HEK293 (cell line): ENCODE measurements around the gene GNS.

Experiments used
- GFI1B ChIP-seq: fragments of 450-650 bp; formaldehyde crosslinking; IDR thresholded peaks from 2 replicates; pipeline ENCODE4 v1.5.1; 2016; ENCODE audit warnings: missing biosample characterization, missing genetic modification characterization
- HOXC10 ChIP-seq: sonication (generic); formaldehyde crosslinking; IDR thresholded peaks from 2 replicates; pipeline ENCODE4 v1.8.1; 2023; ENCODE audit warnings: mild to moderate bottlenecking, missing genetic modification reagents
- SP2 ChIP-seq: fragments of 450-650 bp; formaldehyde crosslinking; IDR thresholded peaks from 2 replicates; pipeline ENCODE4 v1.5.1; 2016; ENCODE audit warnings: missing biosample characterization, missing genetic modification characterization
- ZBTB20 ChIP-seq: fragments of 450-650 bp; formaldehyde crosslinking; IDR thresholded peaks from 2 replicates; pipeline ENCODE4 v1.5.1; 2016; ENCODE audit warnings: missing biosample characterization, missing genetic modification characterization
- ZFP37 ChIP-seq: fragments of 450-650 bp; formaldehyde crosslinking; IDR thresholded peaks from 2 replicates; pipeline ENCODE4 v1.5.1; 2016; ENCODE audit warnings: missing biosample characterization, missing genetic modification characterization
- ZNF112 ChIP-seq: fragments of 450-650 bp; formaldehyde crosslinking; IDR thresholded peaks from 2 replicates; pipeline ENCODE4 v1.5.0; 2017; ENCODE audit warnings: missing biosample characterization, missing genetic modification characterization
- ZNF114 ChIP-seq: fragments of 450-650 bp; formaldehyde crosslinking; IDR thresholded peaks from 2 replicates; pipeline ENCODE4 v1.5.0; 2017; ENCODE audit warnings: missing biosample characterization, missing genetic modification characterization
- ZNF121 ChIP-seq: fragments of 450-650 bp; formaldehyde crosslinking; IDR thresholded peaks from 2 replicates; pipeline ENCODE4 v1.5.1; 2016; ENCODE audit warnings: missing biosample characterization, missing genetic modification characterization
- ZNF175 ChIP-seq: fragments of 450-650 bp; formaldehyde crosslinking; IDR thresholded peaks from 2 replicates; pipeline ENCODE4 v1.5.1; 2016; ENCODE audit warnings: missing biosample characterization, missing genetic modification characterization
- ZNF214 ChIP-seq: fragments of 450-650 bp; formaldehyde crosslinking; IDR thresholded peaks from 2 replicates; pipeline ENCODE4 v1.5.1; 2017; ENCODE audit warnings: missing biosample characterization, mild to moderate bottlenecking, missing genetic modification characterization, borderline replicate concordance
- ZNF274 ChIP-seq, 2 experiments: fragments of 200-500 bp in 1 of 2; fragments of 450-650 bp in 1 of 2; sonication (Bioruptor generic) in 1 of 2; formaldehyde crosslinking in 1 of 2; IDR thresholded peaks; 2 replicates each; pipeline versions ENCODE4 v1.5.1 to v1.6.1; 2014 to 2016; ENCODE audit warnings: borderline replicate concordance in 1 of 2, inconsistent platforms in 1 of 2, low read length in 1 of 2, missing biosample characterization in 1 of 2, missing genetic modification characterization in 1 of 2
- ZNF354C ChIP-seq: fragments of 450-650 bp; formaldehyde crosslinking; IDR thresholded peaks from 2 replicates; pipeline ENCODE4 v1.5.1; 2016; ENCODE audit warnings: missing biosample characterization, missing genetic modification characterization, low read depth, borderline replicate concordance
- ZNF37A ChIP-seq: fragments of 450-650 bp; IDR thresholded peaks from 2 replicates; pipeline ENCODE4 v1.5.1; 2018; ENCODE audit warnings: missing biosample characterization, missing genetic modification characterization
- ZNF510 ChIP-seq: fragments of 450-650 bp; formaldehyde crosslinking; IDR thresholded peaks from 2 replicates; pipeline ENCODE4 v1.5.1; 2018; ENCODE audit warnings: mild to moderate bottlenecking, missing genetic modification characterization, missing biosample characterization; ENCODE audit not compliant: insufficient replicate concordance
- ZNF621 ChIP-seq: fragments of 450-650 bp; formaldehyde crosslinking; IDR thresholded peaks from 2 replicates; pipeline ENCODE4 v1.5.1; 2017; ENCODE audit warnings: missing biosample characterization, missing genetic modification characterization
- ZSCAN16 ChIP-seq: fragments of 450-650 bp; formaldehyde crosslinking; IDR thresholded peaks from 2 replicates; pipeline ENCODE4 v1.5.1; 2016; ENCODE audit warnings: missing biosample characterization, missing genetic modification characterization
- ZSCAN23 ChIP-seq: fragments of 450-650 bp; formaldehyde crosslinking; IDR thresholded peaks from 2 replicates; pipeline ENCODE4 v1.5.1; 2016; ENCODE audit warnings: missing biosample characterization, missing genetic modification characterization
- TF ChIP-seq, protein P1 (sequence below): fragments of 450-650 bp; formaldehyde crosslinking; conservative IDR thresholded peaks from 2 replicates; pipeline ENCODE4 v1.5.1; 2016; ENCODE audit warnings: low read depth, missing biosample characterization, missing genetic modification characterization
- TF ChIP-seq, protein P2 (sequence below): fragments of 450-650 bp; formaldehyde crosslinking; IDR thresholded peaks from 2 replicates; pipeline ENCODE4 v1.5.1; 2016; ENCODE audit warnings: missing biosample characterization, missing genetic modification characterization
- TF ChIP-seq, protein P3 (sequence below): fragments of 450-650 bp; formaldehyde crosslinking; IDR thresholded peaks from 2 replicates; pipeline ENCODE4 v1.5.1; 2016; ENCODE audit warnings: missing biosample characterization, missing genetic modification characterization
- TF ChIP-seq, protein P4 (sequence below): fragments of 450-650 bp; formaldehyde crosslinking; IDR thresholded peaks from 2 replicates; pipeline ENCODE4 v1.5.1; 2016; ENCODE audit warnings: missing biosample characterization, missing genetic modification characterization
- TF ChIP-seq, protein P5 (sequence below): fragments of 450-650 bp; formaldehyde crosslinking; IDR thresholded peaks from 2 replicates; pipeline ENCODE4 v1.5.0; 2017; ENCODE audit warnings: missing biosample characterization, missing genetic modification characterization, borderline replicate concordance
- TF ChIP-seq, protein P6 (sequence below): fragments of 450-650 bp; IDR thresholded peaks from 2 replicates; pipeline ENCODE4 v1.5.1; 2018; ENCODE audit warnings: missing biosample characterization, missing genetic modification characterization

The GNS gene

DNA sequence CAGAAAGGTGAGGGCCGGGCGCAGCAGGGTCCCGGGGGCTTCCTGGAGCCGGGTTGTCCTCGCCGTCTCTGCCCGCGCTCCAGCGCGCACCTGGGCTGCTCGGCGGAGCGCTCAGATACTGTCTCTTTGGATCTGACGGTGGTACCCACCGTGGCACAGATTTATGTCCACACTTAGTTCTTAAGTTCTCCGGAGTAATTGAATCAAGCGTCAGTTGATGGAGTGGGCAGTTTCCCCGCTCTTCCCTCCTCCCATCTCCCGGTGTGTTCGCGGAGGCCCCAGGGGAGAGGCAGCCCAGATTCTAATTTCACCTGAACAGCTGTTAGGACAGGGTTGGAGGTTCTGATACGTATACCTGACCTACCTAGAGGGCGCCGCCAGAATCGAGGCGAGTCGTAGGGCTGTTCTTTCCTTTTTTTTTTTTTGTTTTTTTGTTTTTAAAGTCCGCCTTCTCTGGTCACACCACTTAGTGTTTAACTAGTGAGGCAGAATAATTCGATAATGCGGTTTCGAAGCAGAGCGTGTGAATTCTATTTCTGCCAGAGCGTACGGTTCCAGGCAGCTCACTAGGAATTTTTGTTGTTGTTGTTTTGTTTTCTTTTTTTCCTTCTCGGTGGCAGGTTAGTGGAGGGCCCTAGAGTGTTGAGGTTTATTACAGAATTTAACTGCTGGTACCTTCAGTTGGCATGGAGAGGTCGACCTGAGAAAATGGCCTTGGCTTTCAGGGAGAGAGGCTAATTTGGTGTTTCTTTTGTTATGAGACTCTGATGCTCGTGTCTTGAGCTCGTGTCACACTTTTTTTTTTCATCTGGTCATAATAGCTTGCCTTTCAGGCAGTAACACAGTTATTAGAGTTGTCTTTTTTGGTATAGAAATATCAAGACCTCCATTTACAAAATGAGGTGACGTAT, 22.3 kb upstream of the GNS start (continued):
- no peak for TF ChIP-seq ZNF114
- TF ChIP-seq ZNF112 (tag by site-specific recombination) = no peak
- no peak for TF ChIP-seq ZNF37A
- peak; percentile 26; the same call in 1 of the 2 replicates for TF ChIP-seq SP2
- TF ChIP-seq ZFP37 (tag by site-specific recombination) = no peak
- TF ChIP-seq ZSCAN16 = no peak
- no peak for TF ChIP-seq ZNF121 (tag by site-specific recombination)
- TF ChIP-seq ZBTB20 (tag by site-specific recombination) = peak; percentile 62
- TF ChIP-seq ZNF510 (tag by site-specific recombination) = no peak
- TF ChIP-seq ZNF274 (IDR thresholded peaks at IDR 0.05; ENCODE audit: low read length) = no peak
- TF ChIP-seq ZNF274 (tag by site-specific recombination; IDR thresholded peaks at IDR 0.05; ENCODE audit: borderline replicate concordance) = no peak
- no peak for TF ChIP-seq ZNF214
- TF ChIP-seq, protein P1, sequence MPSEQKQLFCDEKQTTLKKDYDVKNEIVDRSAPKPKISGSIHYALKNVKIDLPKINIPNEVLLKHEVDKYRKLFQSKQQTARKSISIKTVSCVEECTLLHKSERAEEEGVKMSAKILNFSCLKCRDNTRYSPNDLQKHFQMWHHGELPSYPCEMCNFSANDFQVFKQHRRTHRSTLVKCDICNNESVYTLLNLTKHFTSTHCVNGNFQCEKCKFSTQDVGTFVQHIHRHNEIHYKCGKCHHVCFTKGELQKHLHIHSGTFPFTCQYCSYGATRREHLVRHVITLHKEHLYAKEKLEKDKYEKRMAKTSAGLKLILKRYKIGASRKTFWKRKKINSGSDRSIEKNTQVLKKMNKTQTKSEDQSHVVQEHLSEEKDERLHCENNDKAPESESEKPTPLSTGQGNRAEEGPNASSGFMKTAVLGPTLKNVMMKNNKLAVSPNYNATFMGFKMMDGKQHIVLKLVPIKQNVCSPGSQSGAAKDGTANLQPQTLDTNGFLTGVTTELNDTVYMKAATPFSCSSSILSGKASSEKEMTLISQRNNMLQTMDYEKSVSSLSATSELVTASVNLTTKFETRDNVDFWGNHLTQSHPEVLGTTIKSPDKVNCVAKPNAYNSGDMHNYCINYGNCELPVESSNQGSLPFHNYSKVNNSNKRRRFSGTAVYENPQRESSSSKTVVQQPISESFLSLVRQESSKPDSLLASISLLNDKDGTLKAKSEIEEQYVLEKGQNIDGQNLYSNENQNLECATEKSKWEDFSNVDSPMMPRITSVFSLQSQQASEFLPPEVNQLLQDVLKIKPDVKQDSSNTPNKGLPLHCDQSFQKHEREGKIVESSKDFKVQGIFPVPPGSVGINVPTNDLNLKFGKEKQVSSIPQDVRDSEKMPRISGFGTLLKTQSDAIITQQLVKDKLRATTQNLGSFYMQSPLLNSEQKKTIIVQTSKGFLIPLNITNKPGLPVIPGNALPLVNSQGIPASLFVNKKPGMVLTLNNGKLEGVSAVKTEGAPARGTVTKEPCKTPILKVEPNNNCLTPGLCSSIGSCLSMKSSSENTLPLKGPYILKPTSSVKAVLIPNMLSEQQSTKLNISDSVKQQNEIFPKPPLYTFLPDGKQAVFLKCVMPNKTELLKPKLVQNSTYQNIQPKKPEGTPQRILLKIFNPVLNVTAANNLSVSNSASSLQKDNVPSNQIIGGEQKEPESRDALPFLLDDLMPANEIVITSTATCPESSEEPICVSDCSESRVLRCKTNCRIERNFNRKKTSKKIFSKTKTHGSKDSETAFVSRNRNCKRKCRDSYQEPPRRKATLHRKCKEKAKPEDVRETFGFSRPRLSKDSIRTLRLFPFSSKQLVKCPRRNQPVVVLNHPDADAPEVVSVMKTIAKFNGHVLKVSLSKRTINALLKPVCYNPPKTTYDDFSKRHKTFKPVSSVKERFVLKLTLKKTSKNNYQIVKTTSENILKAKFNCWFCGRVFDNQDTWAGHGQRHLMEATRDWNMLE (tag by site-specific recombination) = no peak
- TF ChIP-seq ZNF175 (tag by site-specific recombination) = no peak
- peak; percentile 33; the same call in 1 of the 2 replicates for TF ChIP-seq GFI1B (tag by site-specific recombination)
- TF ChIP-seq HOXC10 (CRISPR knock-in tag) = no peak
- TF ChIP-seq, protein P2, sequence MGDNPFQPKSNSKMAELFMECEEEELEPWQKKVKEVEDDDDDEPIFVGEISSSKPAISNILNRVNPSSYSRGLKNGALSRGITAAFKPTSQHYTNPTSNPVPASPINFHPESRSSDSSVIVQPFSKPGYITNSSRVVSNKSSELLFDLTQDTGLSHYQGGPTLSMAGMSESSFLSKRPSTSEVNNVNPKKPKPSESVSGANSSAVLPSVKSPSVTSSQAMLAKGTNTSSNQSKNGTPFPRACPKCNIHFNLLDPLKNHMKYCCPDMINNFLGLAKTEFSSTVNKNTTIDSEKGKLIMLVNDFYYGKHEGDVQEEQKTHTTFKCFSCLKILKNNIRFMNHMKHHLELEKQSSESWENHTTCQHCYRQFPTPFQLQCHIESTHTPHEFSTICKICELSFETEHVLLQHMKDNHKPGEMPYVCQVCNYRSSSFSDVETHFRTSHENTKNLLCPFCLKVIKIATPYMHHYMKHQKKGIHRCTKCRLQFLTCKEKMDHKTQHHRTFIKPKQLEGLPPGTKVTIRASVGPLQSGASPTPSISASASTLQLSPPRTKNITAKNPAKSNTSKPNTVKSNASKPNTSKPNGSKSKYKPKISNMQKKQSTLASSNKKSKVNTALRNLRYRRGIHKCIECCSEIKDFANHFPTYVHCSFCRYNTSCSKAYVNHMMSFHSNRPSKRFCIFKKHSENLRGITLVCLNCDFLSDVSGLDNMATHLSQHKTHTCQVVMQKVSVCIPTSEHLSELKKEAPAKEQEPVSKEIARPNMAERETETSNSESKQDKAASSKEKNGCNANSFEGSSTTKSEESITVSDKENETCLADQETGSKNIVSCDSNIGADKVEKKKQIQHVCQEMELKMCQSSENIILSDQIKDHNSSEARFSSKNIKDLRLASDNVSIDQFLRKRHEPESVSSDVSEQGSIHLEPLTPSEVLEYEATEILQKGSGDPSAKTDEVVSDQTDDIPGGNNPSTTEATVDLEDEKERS (tag by site-specific recombination) = no peak
- no peak for TF ChIP-seq ZNF354C
- TF ChIP-seq, protein P3, sequence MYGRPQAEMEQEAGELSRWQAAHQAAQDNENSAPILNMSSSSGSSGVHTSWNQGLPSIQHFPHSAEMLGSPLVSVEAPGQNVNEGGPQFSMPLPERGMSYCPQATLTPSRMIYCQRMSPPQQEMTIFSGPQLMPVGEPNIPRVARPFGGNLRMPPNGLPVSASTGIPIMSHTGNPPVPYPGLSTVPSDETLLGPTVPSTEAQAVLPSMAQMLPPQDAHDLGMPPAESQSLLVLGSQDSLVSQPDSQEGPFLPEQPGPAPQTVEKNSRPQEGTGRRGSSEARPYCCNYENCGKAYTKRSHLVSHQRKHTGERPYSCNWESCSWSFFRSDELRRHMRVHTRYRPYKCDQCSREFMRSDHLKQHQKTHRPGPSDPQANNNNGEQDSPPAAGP = no peak
- TF ChIP-seq ZNF621 = no peak
- TF ChIP-seq, protein P4, sequence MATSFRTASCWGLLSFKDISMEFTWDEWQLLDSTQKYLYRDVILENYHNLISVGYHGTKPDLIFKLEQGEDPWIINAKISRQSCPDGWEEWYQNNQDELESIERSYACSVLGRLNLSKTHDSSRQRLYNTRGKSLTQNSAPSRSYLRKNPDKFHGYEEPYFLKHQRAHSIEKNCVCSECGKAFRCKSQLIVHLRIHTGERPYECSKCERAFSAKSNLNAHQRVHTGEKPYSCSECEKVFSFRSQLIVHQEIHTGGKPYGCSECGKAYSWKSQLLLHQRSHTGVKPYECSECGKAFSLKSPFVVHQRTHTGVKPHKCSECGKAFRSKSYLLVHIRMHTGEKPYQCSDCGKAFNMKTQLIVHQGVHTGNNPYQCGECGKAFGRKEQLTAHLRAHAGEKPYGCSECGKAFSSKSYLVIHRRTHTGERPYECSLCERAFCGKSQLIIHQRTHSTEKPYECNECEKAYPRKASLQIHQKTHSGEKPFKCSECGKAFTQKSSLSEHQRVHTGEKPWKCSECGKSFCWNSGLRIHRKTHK (tag by site-specific recombination) = no peak
- TF ChIP-seq ZSCAN23 = no peak
- TF ChIP-seq, protein P5, sequence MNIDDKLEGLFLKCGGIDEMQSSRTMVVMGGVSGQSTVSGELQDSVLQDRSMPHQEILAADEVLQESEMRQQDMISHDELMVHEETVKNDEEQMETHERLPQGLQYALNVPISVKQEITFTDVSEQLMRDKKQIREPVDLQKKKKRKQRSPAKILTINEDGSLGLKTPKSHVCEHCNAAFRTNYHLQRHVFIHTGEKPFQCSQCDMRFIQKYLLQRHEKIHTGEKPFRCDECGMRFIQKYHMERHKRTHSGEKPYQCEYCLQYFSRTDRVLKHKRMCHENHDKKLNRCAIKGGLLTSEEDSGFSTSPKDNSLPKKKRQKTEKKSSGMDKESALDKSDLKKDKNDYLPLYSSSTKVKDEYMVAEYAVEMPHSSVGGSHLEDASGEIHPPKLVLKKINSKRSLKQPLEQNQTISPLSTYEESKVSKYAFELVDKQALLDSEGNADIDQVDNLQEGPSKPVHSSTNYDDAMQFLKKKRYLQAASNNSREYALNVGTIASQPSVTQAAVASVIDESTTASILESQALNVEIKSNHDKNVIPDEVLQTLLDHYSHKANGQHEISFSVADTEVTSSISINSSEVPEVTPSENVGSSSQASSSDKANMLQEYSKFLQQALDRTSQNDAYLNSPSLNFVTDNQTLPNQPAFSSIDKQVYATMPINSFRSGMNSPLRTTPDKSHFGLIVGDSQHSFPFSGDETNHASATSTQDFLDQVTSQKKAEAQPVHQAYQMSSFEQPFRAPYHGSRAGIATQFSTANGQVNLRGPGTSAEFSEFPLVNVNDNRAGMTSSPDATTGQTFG (tag by site-specific recombination) = no peak
- TF ChIP-seq, protein P6, sequence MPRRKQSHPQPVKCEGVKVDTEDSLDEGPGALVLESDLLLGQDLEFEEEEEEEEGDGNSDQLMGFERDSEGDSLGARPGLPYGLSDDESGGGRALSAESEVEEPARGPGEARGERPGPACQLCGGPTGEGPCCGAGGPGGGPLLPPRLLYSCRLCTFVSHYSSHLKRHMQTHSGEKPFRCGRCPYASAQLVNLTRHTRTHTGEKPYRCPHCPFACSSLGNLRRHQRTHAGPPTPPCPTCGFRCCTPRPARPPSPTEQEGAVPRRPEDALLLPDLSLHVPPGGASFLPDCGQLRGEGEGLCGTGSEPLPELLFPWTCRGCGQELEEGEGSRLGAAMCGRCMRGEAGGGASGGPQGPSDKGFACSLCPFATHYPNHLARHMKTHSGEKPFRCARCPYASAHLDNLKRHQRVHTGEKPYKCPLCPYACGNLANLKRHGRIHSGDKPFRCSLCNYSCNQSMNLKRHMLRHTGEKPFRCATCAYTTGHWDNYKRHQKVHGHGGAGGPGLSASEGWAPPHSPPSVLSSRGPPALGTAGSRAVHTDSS (tag by site-specific recombination) = no peak
